Fibroblast of villous mesenchyme (primary cell): ENCODE results near the gene ASS1. TPM values are rescaled to one million over a fixed set of nuclear protein-coding genes. Genes with fewer than 3 reads are reported as not detected.

Experiments
- DNase-seq: peaks from one replicate; pipeline ENCODE4 v3.0.0-alpha.2; 2010; ENCODE audit warnings: low read depth
- H3K4me3 ChIP-seq: 2 replicates; pipeline ENCODE4 v1.5.1; 2011; ENCODE audit warnings: low read depth, mild to moderate bottlenecking, low read length
- CTCF ChIP-seq: IDR thresholded peaks from 2 replicates; pipeline ENCODE4 v1.5.1; 2012; ENCODE audit warnings: low read depth, mild to moderate bottlenecking, low read length; ENCODE audit not compliant: insufficient read depth
- total RNA-seq: library from RNA; depleted of rRNA; stranded (reverse); fragments of >200 nt; gene quantifications from 2 replicates; pipeline ENCODE4 v1.2.3, GENCODE V29; 2012

ASS1 gene
- total RNA-seq, 1 donor = 230 TPM

GRCh38 chr9:130487500-130487899 is 42.7 kb downstream of the ASS1 start:
- H3K4me3 ChIP-seq = no peak overlapping the region
- no peak for TF ChIP-seq CTCF
- no peak for DNase-seq

DNA sequence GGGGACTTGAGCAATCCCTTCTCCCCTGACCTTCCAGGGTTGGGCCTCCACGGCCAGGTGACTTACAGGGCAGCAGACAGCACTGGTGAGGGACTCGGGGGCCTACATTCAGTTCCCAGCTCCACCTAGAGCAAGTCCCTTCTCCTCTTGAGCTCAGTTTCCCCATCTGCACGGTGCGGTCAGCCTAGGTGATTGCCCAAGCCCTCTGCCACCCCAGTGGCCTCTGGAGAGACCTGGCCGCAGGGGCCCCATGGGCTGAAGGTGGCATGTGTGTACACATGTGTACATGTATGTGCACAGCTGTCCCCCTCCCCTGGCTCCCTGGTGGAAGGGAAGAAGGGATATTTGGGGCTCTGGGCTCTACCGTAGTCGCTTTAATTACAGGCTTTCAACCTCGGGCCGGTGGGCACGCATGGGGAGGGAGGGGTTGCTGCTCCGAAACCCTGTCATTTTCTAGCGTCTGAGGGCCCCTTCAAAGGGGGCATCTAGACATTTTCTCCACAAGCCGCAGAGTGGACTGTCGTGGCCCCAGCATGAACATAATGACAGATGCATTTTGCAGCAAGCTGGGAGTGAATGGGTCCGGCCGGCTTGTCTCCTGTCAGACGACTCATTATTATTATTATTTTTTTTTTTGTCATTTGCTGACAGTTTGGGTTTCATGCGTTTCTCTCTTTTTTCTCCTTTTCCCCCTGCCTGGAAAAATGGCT is 44.0 kb downstream of the ASS1 start:
- H3K4me3 ChIP-seq = no peak overlapping the region
- DNase-seq = no peak
- TF ChIP-seq CTCF = no peak

DNA sequence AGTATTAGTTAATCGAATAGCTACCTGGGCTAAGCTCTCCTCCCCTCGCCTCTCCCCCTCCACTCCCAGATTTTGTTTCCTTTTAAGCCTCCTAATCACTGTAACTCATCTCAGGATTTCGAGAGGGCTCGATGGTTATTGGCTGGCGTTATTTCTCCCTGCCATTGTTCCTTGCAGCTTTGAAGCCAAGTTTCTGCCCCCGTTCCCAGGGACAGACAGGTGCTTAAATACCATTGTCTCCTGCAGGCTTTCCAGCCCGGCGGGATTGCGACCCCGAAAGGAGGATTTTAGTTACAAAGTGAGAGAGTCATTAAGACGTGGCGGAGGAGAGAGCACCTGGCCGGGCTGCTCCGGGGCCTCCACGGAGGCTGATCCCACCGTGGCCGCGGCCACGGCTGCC is 46.2 kb downstream of the ASS1 start:
- no peak for DNase-seq
- H3K4me3 ChIP-seq = no peak overlapping the region
- no peak for TF ChIP-seq CTCF

- no peak for DNase-seq
- H3K4me3 ChIP-seq = no peak overlapping the region
- TF ChIP-seq CTCF = no peak
Observed at GRCh38 chr9:130491830-130492482, 47.2 kb downstream of the ASS1 start.

DNA sequence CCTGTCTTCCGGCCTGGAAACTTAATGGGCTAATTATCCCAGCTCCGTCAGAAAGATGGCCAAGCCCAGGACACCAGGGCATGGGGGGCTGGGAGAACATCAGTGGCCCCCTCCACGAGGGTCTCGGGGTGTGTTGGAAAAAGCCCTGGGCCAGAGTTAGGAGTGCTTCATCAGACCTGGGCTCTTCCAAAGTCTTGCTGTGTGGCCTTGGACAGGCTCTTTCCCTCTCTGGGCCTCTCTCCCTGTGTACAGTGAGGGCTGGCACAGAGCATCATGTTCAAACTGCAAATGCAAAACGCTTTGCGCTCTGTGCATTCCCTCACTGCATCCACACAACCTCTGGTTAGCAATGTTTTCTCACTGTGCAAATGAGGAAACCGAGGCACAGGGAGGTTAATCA is 48.3 kb downstream of the ASS1 start:
- no peak overlapping the region for H3K4me3 ChIP-seq
- no peak for DNase-seq
- no peak for TF ChIP-seq CTCF

- no peak for TF ChIP-seq CTCF
- H3K4me3 ChIP-seq = no peak overlapping the region
- no peak for DNase-seq
Observed at GRCh38 chr9:130493476-130493875, 48.7 kb downstream of the ASS1 start.
